NB4 (cell line): ENCODE data around the gene XRCC1.

Experiments used
- DNase-seq: peaks from one replicate; pipeline ENCODE4 v3.0.0; 2010; ENCODE audit warnings: low read depth
- H3K4me3 ChIP-seq: one replicate; pipeline ENCODE4 v1.5.1; 2011; ENCODE audit warnings: mild to moderate bottlenecking, low read depth, low read length, moderate library complexity
- CTCF ChIP-seq: IDR thresholded peaks from one replicate; pipeline ENCODE4 v1.5.1; 2012; ENCODE audit warnings: low read depth, low read length
- MAX ChIP-seq: IDR thresholded peaks from 2 replicates; pipeline ENCODE4 v1.6.1; 2011; ENCODE audit warnings: low read depth, low read length
- MYC ChIP-seq: IDR thresholded peaks from 2 replicates; pipeline ENCODE4 v1.6.1; 2011; ENCODE audit warnings: low read depth, low read length
- POLR2A ChIP-seq: IDR thresholded peaks from 2 replicates; pipeline ENCODE4 v1.6.1; 2011; ENCODE audit warnings: mild to moderate bottlenecking; ENCODE audit not compliant: insufficient read length; ENCODE audit errors: extremely low read depth

XRCC1 gene

GRCh38 chr19:43612374-43612773 lies 37.0 kb upstream of the XRCC1 start:
- H3K4me3 ChIP-seq = no peak overlapping the region
- no peak for DNase-seq
- TF ChIP-seq POLR2A (no peak), MAX (no peak), CTCF (no peak), MYC (no peak)

GRCh38 chr19:43611788-43612187 lies 36.5 kb upstream of the XRCC1 start, which contains the start of gene SRRM5:
SRRM5 (plus strand) TSS chr19:43612088; CDS start chr19:43612122, 34 bp downstream.
- H3K4me3 ChIP-seq = no peak within 1 kb of the TSS
- no peak for DNase-seq
- TF ChIP-seq MYC = no peak
- no peak for TF ChIP-seq MAX
- no peak for TF ChIP-seq CTCF
- no peak for TF ChIP-seq POLR2A

GRCh38 chr19:43610493-43610892 lies 35.2 kb upstream of the XRCC1 start:
- no peak for DNase-seq
- H3K4me3 ChIP-seq = no peak overlapping the region
- no peak for TF ChIP-seq POLR2A
- TF ChIP-seq MAX = no peak
- TF ChIP-seq CTCF = no peak
- no peak for TF ChIP-seq MYC

- TF ChIP-seq CTCF = no peak
- TF ChIP-seq POLR2A = no peak
- no peak for TF ChIP-seq MAX
- TF ChIP-seq MYC = no peak
- no peak for DNase-seq
- no peak overlapping the region for H3K4me3 ChIP-seq
Observed at GRCh38 chr19:43609872-43610271, 34.5 kb upstream of the XRCC1 start.

- no peak overlapping the region for H3K4me3 ChIP-seq
- TF ChIP-seq CTCF = no peak
- no peak for TF ChIP-seq MYC
- TF ChIP-seq POLR2A = no peak
- no peak for TF ChIP-seq MAX
- no peak for DNase-seq
Observed at GRCh38 chr19:43607238-43608205, 32.2 kb upstream of the XRCC1 start.
